Common myeloid progenitor, CD34-positive (primary cell): ENCODE measurements around the gene FGF9.

Source experiments
- CTCF ChIA-PET: fragments of 350-600 bp; sonication (Branson Sonifier 250); formaldehyde crosslinking; loops from one replicate; lab custom pipeline; 2021; ENCODE audit warnings: antibody characterized with exemption; lab: Charles Lee
- POLR2A ChIA-PET: fragments of 350-600 bp; sonication (Branson Sonifier 250); formaldehyde crosslinking; loops from one replicate; lab custom pipeline; 2021; ENCODE audit warnings: antibody characterized with exemption; lab: Charles Lee
- DNase-seq, 3 donors: peaks; one replicate each; pipeline versions ENCODE4 v3.0.0 to v3.0.0-alpha.2; 2013
- H3K27ac ChIP-seq, 2 experiments: 1 replicate in 1 of 2; 2 replicates in 1 of 2; pipeline ENCODE4 v1.7.0; 2013; ENCODE audit warnings: inconsistent platforms in 2 of 2, low read length in 2 of 2, mild to moderate bottlenecking in 2 of 2, low read depth in 1 of 2, moderate library complexity in 1 of 2; ENCODE audit not compliant: severe bottlenecking in 2 of 2, insufficient read depth in 1 of 2, poor library complexity in 1 of 2
- H3K27me3 ChIP-seq, 5 experiments: replicated peaks in 2 of 5; 1 replicate in 3 of 5; 2 replicates in 2 of 5; pipeline versions ENCODE4 v1.6.1 to v1.7.0; 2013; ENCODE audit warnings: low read length in 4 of 5, mild to moderate bottlenecking in 2 of 5, moderate library complexity in 2 of 5, inconsistent platforms in 1 of 5; ENCODE audit not compliant: insufficient read depth in 5 of 5, control insufficient read depth in 4 of 5
- H3K36me3 ChIP-seq, 4 experiments: 1 replicate in 2 of 4; 2 replicates in 2 of 4; pipeline versions ENCODE4 v1.6.1 to v1.7.0; 2013; ENCODE audit warnings: low read length in 3 of 4, control low read depth in 1 of 4, mild to moderate bottlenecking in 1 of 4; ENCODE audit not compliant: control insufficient read depth in 4 of 4, insufficient read depth in 4 of 4
- H3K4me1 ChIP-seq, 4 experiments: 1 replicate in 3 of 4; 2 replicates in 1 of 4; pipeline versions ENCODE4 v1.6.1 to v1.7.1; 2013; ENCODE audit warnings: low read length in 3 of 4, mild to moderate bottlenecking in 3 of 4, control low read depth in 1 of 4, inconsistent platforms in 1 of 4, moderate library complexity in 1 of 4; ENCODE audit not compliant: control insufficient read depth in 4 of 4, insufficient read depth in 4 of 4; ENCODE audit errors: control extremely low read depth in 1 of 4
- H3K4me3 ChIP-seq, 7 experiments: 1 replicate in 4 of 7; 2 replicates in 3 of 7; pipeline versions ENCODE4 v1.5.1 to v1.7.0; 2013; ENCODE audit warnings: mild to moderate bottlenecking in 7 of 7, low read length in 6 of 7, moderate library complexity in 6 of 7, inconsistent platforms in 2 of 7, low read depth in 2 of 7, control low read depth in 1 of 7; ENCODE audit not compliant: insufficient read depth in 4 of 7, control insufficient read depth in 1 of 7; ENCODE audit errors: extremely low read depth in 1 of 7
- H3K9me3 ChIP-seq, 5 experiments: 1 replicate in 4 of 5; 2 replicates in 1 of 5; pipeline versions ENCODE4 v1.6.1 to v1.7.1; 2013; ENCODE audit warnings: low read length in 4 of 5, mild to moderate bottlenecking in 2 of 5, inconsistent platforms in 1 of 5, low read depth in 1 of 5, moderate library complexity in 1 of 5; ENCODE audit not compliant: control insufficient read depth in 4 of 5, insufficient read depth in 2 of 5; ENCODE audit errors: control extremely low read depth in 1 of 5
- WGBS: methylation state at CpG from one replicate; pipeline ENCODE4 v1.1.5; 2013; ENCODE audit not compliant: insufficient coverage; 5-methylcytosine and 5-hydroxymethylcytosine counted together

The FGF9 gene

GRCh38 chr13:21684576-21684975 is 13.7 kb downstream of the FGF9 start:
- WGBS, result no CpG with 5 or more reads among the region's 2 CpGs
- Histone ChIP-seq H3K27me3 (peaks cover 0 to 21% (median 13%) of the 10 kb centered on the region in 5 experiments), H3K27ac (no peak overlapping the region), H3K36me3 (no peaks in the 10 kb centered on the region), H3K9me3 (peaks cover 0 to 1% (median 0%) of the 10 kb centered on the region in 5 experiments), H3K4me3 (no peak overlapping the region), H3K4me1 (no peaks in the 10 kb centered on the region)
- ChIA-PET POLR2A (no interaction called here), CTCF (no interaction called here)
- DNase-seq, result no peak

- H3K27ac ChIP-seq, result no peak overlapping the region
- peaks cover 0 to 1% (median 0%) of the 10 kb centered on the region in 5 experiments for H3K9me3 ChIP-seq
- H3K4me3 ChIP-seq, result no peak overlapping the region
- ChIA-PET CTCF (no interaction called here), POLR2A (no interaction called here)
- H3K27me3 ChIP-seq, result peaks cover 0 to 21% (median 13%) of the 10 kb centered on the region in 5 experiments
- DNase-seq, result no peak
- H3K4me1 ChIP-seq, result no peaks in the 10 kb centered on the region
- no peaks in the 10 kb centered on the region for H3K36me3 ChIP-seq
- WGBS, result 100% methylated on average over 4 of the region's 7 CpGs
These were observed 14.7 kb downstream of the FGF9 start for GRCh38 chr13:21685485-21686064.

DNA sequence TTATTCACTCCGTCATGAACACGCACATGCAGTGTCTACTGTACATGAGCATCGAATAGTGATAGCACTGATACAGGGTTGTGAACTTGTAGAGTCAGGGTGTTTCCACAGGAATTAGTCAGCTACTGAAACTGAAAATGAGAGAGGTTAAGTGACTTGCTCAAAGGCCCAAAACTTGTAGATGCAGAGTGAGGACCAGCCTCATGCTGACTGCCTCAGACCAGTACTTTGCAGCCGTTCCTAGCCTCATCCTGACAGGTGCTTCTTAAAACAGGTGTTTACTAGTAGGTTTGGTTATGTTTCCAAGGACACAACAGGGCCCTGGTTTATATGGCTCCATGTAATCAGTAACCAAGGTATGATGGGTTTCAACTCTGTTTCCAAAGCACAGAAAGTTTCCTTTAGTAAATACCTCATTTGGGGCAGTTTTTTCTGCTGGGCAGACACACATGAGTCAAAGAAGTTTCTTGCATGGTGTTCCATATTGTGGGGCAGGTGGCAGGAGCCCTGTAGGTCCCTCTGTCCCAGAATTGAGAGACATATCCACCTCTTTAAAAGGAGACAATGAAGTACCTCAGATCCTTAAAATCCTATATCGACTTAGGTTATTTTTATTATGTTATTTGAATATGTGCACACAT is 16.0 kb downstream of the FGF9 start:
- ChIA-PET POLR2A (no interaction called here), CTCF (no interaction called here)
- DNase-seq, result no peak
- Histone ChIP-seq H3K36me3 (no peaks in the 10 kb centered on the region), H3K4me1 (no peaks in the 10 kb centered on the region), H3K9me3 (peaks cover 0 to 1% (median 0%) of the 10 kb centered on the region in 5 experiments), H3K4me3 (no peak overlapping the region), H3K27ac (no peak overlapping the region), H3K27me3 (peaks cover 0 to 19% (median 11%) of the 10 kb centered on the region in 5 experiments)
- WGBS, result 100% methylated on average over 3 of the region's 5 CpGs

- WGBS, result 98% methylated on average over 8 of the region's 8 CpGs
- Histone ChIP-seq H3K36me3 (no peaks in the 10 kb centered on the region), H3K4me3 (no peak overlapping the region), H3K9me3 (peaks cover 0 to 1% (median 0%) of the 10 kb centered on the region in 5 experiments), H3K4me1 (no peaks in the 10 kb centered on the region), H3K27ac (no peak overlapping the region), H3K27me3 (peaks cover 0 to 19% (median 11%) of the 10 kb centered on the region in 5 experiments)
- CTCF ChIA-PET, result no interaction called here
- POLR2A ChIA-PET, result no interaction called here
- no peak for DNase-seq
These were observed 17.2 kb downstream of the FGF9 start for GRCh38 chr13:21688056-21688455.

DNA sequence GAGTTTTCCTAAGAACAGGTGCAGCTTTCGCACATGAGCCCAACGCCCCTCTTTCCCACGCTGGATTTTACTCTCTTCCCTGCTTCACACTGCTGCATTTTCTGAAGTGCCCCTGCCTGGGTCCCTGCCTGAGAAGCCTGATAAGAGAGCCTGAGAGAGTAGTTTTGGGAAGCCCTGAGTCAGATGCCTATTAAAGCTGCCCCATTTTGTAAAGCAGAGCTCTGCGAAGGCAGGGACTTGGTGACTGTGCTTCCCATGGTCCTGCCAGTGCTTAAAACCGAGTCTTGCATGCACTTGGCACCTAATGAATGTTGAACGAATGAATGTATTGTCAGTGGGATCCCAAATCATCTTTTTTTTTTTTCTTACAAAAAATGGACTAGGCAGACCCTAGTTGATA is 18.2 kb downstream of the FGF9 start:
- H3K27ac ChIP-seq, result no peak overlapping the region
- peaks cover 0 to 1% (median 0%) of the 10 kb centered on the region in 5 experiments for H3K9me3 ChIP-seq
- CTCF ChIA-PET, result no interaction called here
- H3K4me3 ChIP-seq, result no peak overlapping the region
- no peaks in the 10 kb centered on the region for H3K4me1 ChIP-seq
- no peaks in the 10 kb centered on the region for H3K36me3 ChIP-seq
- POLR2A ChIA-PET, result no interaction called here
- peaks cover 0 to 16% (median 5%) of the 10 kb centered on the region in 5 experiments for H3K27me3 ChIP-seq
- no peak for DNase-seq
- 98% methylated on average over 6 of the region's 6 CpGs for WGBS

- CTCF ChIA-PET, result no interaction called here
- H3K9me3 ChIP-seq, result peaks cover 0 to 1% (median 0%) of the 10 kb centered on the region in 5 experiments
- no peaks in the 10 kb centered on the region for H3K36me3 ChIP-seq
- no peak overlapping the region for H3K27ac ChIP-seq
- POLR2A ChIA-PET, result no interaction called here
- peaks cover 0 to 11% (median 2%) of the 10 kb centered on the region in 5 experiments for H3K27me3 ChIP-seq
- WGBS, result no CpG with 5 or more reads among the region's 2 CpGs
- no peak overlapping the region for H3K4me3 ChIP-seq
- H3K4me1 ChIP-seq, result no peaks in the 10 kb centered on the region
- peak in 1 of 3 donors; percentile 6 for DNase-seq
These were observed 20.1 kb downstream of the FGF9 start for GRCh38 chr13:21690955-21691354.

DNA sequence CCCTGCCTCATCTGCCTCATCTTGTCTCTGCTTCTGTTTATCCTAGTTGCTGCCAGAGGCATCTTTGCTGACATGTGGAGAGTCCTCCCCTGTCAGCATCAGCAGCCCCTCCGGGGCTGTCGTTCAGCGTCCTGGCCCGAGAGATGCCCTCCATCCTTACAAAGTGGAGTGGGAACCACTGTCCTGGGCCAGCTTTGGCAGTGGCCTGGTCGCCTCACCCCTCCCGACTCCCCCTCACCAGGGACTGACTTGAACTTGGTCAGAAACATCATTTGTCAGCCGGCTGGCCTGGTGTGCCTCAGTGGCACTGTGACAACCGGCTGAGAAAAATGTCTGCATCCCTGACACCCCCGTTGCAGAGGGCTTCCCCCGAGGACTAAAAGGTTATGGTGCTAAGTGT is 20.6 kb downstream of the FGF9 start:
- WGBS, result 93% methylated on average over 10 of the region's 10 CpGs
- peaks cover 0 to 1% (median 0%) of the 10 kb centered on the region in 5 experiments for H3K9me3 ChIP-seq
- CTCF ChIA-PET, result interaction anchor here (0.7 kb wide), 1 partner anchor 1359 kb away, joined by 3 read pairs; no protein-coding TSS in a partner anchor
- H3K36me3 ChIP-seq, result no peaks in the 10 kb centered on the region
- POLR2A ChIA-PET, result no interaction called here
- H3K27ac ChIP-seq, result no peak overlapping the region
- DNase-seq, result no peak
- peaks cover 0 to 7% (median 2%) of the 10 kb centered on the region in 5 experiments for H3K27me3 ChIP-seq
- no peak overlapping the region for H3K4me3 ChIP-seq
- no peaks in the 10 kb centered on the region for H3K4me1 ChIP-seq
